Panc1 (cell line): Measurements from ENCODE around the gene AS3MT.

ENCODE experiments used
- CTCF ChIP-seq: fragments of 450-650 bp; IDR thresholded peaks from 2 replicates; pipeline ENCODE4 v1.5.1; 2017; ENCODE audit warnings: mild to moderate bottlenecking
- POLR2AphosphoS5 ChIP-seq: IDR thresholded peaks from 2 replicates; pipeline ENCODE4 v1.6.1; 2012; ENCODE audit warnings: mild to moderate bottlenecking, low read depth, low read length, moderate library complexity
- REST ChIP-seq, 2 experiments: IDR thresholded peaks; 2 replicates each; pipeline ENCODE4 v1.6.1; 2011 to 2012; ENCODE audit warnings: low read depth in 2 of 2, control low read depth in 1 of 2, low read length in 1 of 2, mild to moderate bottlenecking in 1 of 2, moderate library complexity in 1 of 2; ENCODE audit not compliant: insufficient read depth in 1 of 2
- SIN3A ChIP-seq: IDR thresholded peaks from 2 replicates; pipeline ENCODE4 v1.6.1; 2012; ENCODE audit warnings: low read depth, mild to moderate bottlenecking, low read length, moderate library complexity, borderline replicate concordance; ENCODE audit not compliant: insufficient read depth
- TCF7L2 ChIP-seq: IDR thresholded peaks from 2 replicates; pipeline ENCODE4 v1.6.1; 2011; ENCODE audit warnings: mild to moderate bottlenecking, low read depth, low read length, inconsistent platforms

- TF ChIP-seq CTCF, result peak; percentile 100
- TF ChIP-seq SIN3A, result peak; percentile 94; the same call in 1 of the 2 replicates
- TF ChIP-seq POLR2AphosphoS5, result no peak
- no peak for TF ChIP-seq REST (IDR thresholded peaks at IDR 0.05; ENCODE audit: insufficient read depth in 1 of 2, low read depth in 2 of 2, low read length in 1 of 2)
- TF ChIP-seq TCF7L2, result no peak
These were observed 48.2 kb downstream of the AS3MT start for GRCh38 chr10:102917314-102917961.
